GM18519 (cell line): Measurements from ENCODE around the gene PRR30.

Source experiments
- ATAC-seq: cut with Tn5 transposase; IDR thresholded peaks from one replicate; pipeline ENCODE4 v1.9.1; 2021; ENCODE audit warnings: mild to moderate bottlenecking, moderate library complexity; ENCODE audit not compliant: unreplicated experiment, low FRiP score

PRR30 gene

GRCh38 chr2:27102329-27102728 lies 36.9 kb downstream of the PRR30 start:
- ATAC-seq: no peak

GRCh38 chr2:27100036-27100435 lies 39.2 kb downstream of the PRR30 start:
- ATAC-seq: no peak

GRCh38 chr2:27099334-27099955 lies 39.8 kb downstream of the PRR30 start:
- no peak for ATAC-seq

- ATAC-seq: no peak
These were observed 41.9 kb downstream of the PRR30 start for GRCh38 chr2:27097341-27097740.

GRCh38 chr2:27096748-27097297 lies 42.4 kb downstream of the PRR30 start:
- ATAC-seq: no peak

GRCh38 chr2:27095745-27096651 lies 43.2 kb downstream of the PRR30 start:
- ATAC-seq: no peak

GRCh38 chr2:27095427-27095744 lies 43.8 kb downstream of the PRR30 start:
- ATAC-seq: no peak

- no peak for ATAC-seq
These were observed 44.7 kb downstream of the PRR30 start for GRCh38 chr2:27094353-27094984.

- no peak for ATAC-seq
These were observed 45.5 kb downstream of the PRR30 start for GRCh38 chr2:27093430-27094352.

- no peak for ATAC-seq
These were observed 46.3 kb downstream of the PRR30 start for GRCh38 chr2:27092696-27093429.

GRCh38 chr2:27091746-27092695 lies 47.2 kb downstream of the PRR30 start:
- no peak for ATAC-seq

- no peak for ATAC-seq
These were observed 49.9 kb downstream of the PRR30 start for GRCh38 chr2:27089111-27089954.

- no peak for ATAC-seq
These were observed 50.6 kb downstream of the PRR30 start for GRCh38 chr2:27088634-27089033.

- ATAC-seq: no peak
These were observed 51.3 kb downstream of the PRR30 start for GRCh38 chr2:27087823-27088410.
